GM18867 (cell line): Measurements from ENCODE around the gene CD58.
A peak's percentile ranks its signal among the peaks of the same experiment; 100 is the strongest.
"Not testable (repeated sequence)": the region's sequence is repeated elsewhere in the genome, so short reads cannot be mapped to it uniquely, and the experiment has no call there.

Experiments
- ATAC-seq: cut with Tn5 transposase; IDR thresholded peaks from one replicate; pipeline ENCODE4 v1.9.1; 2021; ENCODE audit warnings: mild to moderate bottlenecking, moderate library complexity; ENCODE audit not compliant: unreplicated experiment

CD58 gene

DNA sequence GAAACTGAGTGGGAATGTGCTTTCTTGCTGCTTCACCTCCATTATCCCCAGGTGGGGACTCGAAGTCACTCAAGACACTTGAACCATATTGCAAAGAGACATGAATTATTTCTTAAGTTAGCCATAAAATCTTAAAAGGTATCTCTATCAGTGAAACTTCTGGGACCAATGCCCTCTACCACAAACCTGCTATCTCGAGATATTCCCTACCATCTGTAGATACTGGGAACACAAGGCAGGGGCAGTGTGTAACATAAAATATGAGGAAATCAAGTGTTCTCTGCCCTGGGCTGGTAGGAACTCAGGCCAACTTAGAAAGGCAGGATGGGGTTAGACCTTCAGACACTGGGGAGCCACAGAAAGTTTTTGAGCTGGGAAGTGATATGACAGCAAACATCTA, 1.3 kb upstream of the CD58 start:
- no peak for ATAC-seq

DNA sequence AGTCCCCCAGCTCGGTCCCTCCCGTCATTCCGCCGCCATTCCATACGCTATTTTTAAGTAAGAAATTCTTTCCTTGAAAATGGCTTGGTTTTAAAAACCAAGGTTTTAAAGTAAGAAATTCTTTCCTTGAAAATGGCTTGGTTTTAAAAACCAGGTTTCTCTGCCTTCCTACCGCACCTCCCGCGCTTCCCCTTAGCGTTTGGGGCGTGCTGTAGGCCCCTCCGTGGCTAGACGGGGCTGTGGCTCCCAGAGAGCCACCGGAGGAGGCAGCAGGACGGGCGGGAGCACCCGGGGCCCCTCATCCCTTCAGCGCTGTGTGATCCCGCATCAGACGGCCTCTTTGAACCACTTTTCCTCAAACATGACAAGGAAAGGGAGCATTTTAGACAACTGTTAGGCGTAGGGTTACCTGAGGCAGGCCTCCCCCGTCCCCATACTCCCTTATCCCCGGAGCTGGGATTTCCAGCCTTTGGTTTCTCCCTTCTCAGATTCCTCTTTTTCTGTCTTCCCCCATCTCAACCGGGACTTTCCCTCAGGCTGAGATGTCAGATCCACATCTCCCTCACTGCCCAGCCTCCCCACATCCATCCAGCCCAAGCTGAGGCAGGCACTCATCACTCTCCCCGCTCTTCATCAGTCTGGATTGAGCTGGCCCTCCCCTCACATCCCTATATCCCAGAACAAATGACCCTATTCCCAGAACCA, 541 bp upstream of the CD58 start:
- no peak for ATAC-seq

DNA sequence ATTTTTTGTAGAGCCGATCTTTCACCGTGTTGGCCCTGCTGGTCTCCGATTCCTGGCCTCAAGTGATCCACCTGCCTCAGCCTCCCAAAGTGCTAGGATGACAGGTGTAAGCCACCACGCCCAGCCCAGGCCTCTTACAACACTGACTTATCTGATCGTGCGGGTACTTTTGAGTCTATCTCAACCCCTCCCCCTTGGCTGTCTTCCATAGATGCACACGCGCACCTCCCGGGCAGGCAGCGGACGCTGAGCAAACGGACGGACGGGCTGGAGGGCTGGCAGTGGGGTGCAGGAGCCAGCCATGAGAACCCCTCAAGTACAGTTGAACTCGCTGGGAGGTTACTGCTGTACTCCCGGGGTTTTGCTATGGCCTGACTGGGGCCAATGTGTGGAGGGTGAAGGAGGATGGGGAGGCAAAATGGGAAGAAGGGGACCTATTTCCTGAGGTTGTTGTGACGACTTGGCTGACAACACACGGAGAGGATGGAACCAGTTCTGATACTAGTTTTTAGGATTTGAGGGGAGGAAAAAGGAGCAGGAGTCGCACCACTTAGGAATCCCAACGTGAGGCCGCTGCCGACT, 959 bp downstream of the CD58 start:
- peak; percentile 25 for ATAC-seq

DNA sequence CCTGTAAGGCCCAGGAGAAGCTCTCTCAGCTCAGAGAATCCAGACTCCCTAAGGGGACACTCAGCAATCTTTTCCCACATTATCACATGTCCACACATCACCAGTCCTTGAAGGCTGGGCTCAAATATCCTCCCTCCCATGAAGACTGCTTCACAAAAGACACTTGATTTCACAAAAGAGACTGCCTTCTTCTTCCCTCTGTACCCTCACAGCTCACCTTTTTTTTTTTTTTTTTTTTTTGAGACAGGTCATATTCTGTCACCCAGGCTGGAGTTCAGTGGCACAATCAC, 1.5 kb downstream of the CD58 start:
- no peak for ATAC-seq

DNA sequence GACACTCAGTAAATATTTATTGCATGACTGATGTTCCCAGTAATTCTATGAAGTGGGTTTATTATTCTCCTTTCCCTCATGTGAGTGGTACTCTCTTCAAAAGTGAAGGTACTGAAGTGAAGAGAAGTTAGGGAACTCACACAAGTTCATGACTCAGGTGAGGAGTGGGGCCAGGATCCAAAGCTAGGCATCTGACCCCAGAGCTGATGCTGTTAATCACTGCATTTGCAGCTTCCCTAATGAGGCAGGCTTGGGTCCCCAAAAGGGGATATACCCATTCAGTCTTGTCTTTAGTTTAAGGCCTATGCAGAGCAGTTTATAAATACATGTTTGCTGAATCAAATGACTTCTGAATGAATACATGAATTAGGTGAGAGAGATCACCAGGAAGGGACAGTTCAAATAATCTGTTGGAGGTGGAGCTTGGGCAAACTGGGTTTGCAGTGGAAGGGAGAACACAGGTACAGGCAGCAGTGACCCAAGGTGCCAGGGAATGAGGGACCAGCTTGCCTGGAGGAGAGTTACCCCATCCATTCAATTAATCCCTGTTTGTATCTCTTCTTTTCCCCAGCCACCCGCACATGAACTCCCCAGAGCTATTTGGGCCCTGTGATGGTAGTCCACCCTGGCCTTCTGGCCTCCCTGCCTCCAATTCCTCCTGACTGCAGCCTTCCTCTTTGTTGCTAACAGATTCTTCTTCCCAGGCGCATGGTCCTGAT, 2.0 kb downstream of the CD58 start:
- no peak for ATAC-seq

DNA sequence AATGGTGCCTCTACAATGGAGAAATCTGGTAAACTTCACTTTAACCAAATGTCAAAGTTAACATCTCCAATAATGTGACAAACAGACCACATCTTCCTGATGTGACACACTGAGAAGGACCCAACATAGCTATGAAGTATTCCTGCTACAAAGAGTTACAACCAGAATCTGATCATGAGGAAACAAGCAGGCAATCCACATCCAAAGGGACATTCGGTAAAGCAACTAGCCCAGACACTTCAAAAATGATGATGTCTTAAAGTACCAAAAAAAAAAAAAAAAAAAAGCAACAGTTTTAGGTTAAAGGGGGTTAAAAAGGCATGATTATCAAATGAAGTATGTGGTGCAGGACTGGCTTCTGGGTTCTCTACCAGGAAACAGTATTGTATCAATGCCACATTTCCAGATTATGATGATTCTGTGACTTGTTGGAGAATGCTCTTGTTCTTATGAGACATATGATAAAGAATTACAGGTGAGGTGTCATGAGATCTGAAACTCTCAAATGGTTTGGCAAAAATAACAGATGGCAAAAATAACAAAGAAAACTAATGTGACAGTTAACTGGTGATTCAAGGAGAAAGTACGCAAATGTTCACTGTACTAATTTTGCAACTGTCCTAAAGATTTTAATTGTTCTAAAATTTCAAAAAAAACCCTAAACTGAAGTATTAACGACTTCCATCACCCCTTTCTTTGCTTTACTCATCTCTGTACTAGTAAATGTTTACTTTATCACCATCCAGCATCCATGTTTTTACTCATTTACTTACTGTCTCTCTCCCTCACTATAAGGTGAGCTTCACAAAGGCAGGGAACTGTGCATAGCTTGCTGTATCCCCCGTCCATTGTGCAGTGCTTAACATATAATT, 2.8 kb downstream of the CD58 start:
- no peak for ATAC-seq

DNA sequence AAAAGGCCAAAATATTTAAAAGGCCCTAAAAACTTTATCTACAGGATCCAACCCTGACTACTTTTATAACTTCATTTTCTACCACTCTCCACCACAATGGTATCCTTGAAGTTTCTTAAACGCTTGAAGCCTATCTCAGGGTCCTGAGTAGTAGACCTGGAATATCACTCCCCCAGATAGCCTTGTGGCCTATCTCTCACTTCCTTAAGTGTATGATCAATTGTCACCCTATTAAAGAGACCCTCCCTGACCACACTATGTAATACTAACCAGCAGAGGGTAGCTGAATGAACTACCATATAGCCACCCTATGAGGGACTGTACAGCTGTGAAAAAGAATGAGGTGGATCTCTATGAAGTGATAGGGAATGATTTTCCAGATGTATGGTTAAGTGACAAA, 5.6 kb downstream of the CD58 start:
- ATAC-seq: no peak

DNA sequence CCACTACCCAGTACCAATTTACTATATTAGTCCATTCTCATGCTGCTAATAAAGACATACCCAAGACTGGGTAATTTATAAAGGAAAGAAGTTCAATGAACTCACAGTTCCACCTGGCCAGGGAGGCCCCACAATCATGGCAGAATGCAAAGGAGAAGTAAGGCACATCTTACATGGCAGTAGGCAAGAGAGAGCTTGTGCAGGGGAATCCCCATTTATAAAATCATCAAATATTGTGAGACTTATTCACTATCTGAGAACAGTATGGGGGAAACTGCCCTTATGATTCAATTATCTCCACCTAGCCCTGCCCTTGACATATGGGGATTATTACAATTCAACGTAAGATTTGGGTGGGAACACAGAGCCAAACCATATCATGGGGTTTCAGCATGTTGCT, 6.4 kb downstream of the CD58 start:
- ATAC-seq: no peak

DNA sequence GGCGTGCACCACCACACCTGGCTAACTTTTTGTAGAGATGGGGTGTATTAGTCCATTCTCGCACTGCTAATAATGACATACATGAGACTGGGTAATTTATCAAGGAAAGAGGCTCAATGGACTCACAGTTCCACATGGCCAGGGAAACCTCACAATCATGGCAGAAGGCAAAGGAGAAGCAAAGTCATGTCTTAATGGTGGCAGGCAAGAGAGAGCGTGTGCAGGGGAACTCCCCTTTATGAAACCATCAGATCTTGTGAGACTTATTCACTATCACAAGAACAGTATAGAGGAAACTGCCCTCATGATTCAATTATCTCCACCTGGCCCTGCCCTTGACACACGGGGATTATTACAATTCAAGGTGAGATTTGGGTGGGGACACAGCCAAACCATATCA, 8.4 kb downstream of the CD58 start:
- not testable (repeated sequence) for ATAC-seq

DNA sequence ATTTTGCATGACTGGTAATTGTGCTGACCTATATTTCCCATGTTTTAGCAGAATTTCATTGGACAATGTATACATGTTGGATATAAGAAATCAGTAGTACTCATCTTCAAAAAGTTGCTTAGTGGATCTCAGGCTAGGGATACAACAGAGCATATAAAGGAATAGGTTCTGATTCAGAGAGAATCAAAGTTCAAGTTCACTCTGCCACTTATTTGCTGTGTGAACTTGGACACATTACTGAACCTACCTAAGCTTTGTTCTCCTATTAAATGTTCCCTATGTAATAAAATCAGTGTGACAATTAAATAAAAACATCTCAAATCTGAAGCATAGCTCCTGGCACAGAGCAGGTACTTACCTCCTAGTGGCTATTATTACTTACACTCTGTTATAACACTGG, 9.3 kb downstream of the CD58 start:
- no peak for ATAC-seq

DNA sequence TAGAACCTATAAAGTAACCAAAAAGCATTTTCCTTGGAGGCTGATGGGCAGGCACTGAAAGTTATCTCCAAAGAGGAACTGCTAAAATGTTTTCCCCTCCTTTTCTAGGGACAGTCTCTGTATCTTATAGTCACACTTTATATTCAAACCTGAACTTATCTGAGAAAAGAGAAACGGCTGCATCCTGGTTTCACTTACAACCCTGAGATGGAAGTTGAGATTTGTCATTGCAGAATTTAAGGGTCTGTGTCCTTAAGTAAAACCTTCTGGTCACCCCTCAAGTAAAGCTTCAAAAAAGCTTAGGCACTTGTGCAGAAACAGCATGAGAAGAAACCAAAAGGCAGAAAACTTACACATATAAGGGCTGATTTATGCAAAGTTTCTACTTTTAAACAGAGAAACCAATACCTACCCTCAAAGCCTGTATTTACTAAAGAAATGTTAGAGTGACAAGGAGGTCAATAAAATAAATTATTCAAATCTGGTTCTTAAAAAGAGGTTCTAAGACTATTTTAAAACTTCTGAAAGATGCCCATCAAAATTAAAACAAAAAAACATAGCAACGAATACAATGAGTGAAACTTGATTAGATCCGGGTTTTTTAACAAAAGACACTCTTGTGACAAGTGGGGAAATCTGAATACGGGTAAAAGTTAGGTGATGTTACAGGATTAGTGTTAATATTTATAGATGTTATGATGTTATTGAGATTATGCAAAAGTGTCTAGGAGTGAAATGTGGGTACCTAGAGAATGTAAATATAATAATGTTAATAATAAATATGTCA, 9.9 kb downstream of the CD58 start:
- ATAC-seq: peak; percentile 30

DNA sequence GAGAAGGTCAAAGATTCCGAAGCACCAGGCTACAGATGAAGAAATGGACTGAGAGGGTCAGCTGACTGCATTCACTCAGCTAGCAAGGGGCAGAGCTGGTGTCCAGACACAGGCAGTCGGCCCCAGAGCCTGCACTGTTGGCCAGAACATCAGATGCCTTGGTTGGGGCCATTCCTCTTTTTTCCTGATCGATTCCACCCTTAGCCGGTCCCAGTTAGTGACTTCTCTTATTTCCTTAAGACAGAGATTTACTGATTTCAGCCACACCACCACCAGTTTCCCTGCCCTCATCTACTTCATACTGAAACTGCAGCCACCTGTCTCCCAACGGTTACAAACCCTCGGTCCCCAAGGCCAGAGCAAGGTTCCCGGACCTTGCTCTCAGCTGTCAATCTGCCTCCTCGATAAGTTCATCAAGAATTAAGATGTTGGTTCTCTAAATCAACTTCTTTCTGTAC, 11.5 kb downstream of the CD58 start:
- peak; percentile 36 for ATAC-seq

DNA sequence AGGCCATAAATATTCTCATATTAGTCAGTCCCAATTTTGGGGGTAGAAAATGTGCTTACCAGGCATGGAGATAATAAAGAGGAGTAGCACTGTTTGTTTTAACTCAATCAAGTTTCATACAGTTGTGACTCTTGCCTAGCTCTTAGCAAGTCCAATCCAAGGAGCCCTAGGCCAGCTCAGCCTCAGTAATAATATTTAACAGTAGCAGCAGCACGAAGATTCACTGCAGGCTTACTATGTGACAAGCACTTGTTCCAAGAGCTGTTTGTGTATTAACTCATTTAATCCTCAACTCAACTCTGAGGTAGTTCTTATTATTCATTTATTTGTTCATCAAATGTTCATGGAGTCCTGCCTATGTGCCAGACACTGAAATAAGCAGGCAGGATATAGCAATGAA, 12.3 kb downstream of the CD58 start:
- ATAC-seq: no peak

DNA sequence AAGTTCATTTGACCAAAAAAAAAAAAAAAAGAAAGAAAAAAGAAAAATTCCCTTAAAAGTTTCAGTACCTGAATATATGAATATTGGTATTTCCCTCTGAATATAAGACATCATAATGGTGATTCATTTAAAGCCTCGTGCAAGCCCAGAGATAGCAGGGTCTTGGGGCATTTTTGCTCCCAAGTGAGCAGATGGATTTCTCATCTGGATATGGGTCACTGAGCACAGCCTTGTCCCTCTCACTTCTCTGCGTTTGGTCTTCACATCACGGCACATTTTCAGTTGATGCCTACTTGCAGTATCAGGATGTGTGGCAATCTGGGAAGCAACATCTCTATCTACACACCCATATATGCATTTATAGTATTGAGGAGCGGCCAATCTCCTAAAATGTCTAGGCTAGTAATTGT, 12.7 kb downstream of the CD58 start:
- ATAC-seq: peak; percentile 26

DNA sequence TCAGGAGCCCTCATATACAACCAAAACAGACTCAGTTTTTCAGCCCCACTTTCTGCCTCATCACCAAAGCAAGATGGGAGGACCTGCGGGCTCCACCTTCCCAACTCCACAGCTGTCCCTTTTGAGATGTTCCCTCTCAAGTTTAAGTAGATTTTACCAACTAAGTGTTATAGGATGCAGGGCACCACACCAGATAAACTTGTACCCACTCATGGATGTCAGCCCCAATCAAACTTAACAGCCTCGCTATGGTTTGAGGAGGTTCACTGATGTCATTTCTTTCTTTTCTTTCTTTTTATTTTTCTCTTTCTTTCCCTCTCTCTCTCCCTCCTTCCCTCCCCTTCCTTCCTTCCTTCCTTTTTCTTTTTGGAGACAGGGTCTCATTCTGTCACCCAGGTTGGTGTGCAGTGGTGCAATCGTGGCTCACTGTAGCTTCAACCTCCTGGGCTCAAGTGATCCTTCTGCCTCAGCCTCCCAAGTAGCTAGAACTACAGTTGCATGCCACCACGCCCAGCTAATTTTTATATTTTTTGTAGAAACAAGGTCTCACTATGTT, 13.4 kb downstream of the CD58 start:
- ATAC-seq: no peak

DNA sequence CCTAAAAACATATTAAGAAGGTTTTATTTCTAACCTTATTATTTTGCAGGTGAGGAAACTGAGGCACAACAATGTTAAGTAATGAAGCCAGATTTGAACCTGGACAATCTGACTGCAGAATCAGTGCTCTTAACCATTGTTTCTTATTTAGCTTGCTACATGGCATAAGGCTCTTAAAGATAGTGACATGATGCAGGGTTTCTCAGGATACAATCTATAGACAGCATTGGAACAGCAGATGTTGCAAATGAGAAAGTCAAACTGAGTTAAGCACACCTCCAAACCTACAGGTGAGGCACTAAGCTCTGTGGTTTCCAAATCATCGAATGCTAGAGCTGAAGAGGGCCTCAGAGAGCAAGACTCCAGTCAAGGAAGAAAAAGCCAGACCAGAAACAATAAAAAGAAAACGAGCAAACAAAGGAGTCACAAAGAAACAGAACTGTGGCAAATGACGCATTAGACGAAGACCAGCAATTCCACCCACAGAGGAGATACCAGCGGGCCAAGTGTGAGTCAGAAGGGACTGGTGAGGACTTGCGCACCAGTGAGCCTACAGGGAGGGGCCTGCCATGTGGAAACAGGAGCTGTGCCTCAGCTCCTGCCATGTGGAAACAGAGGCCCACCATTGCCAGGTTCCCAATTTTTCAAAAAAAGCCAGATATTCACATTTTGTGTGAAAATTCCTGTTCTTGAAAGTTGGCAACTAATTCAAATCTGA, 14.4 kb downstream of the CD58 start:
- peak; percentile 66 for ATAC-seq

DNA sequence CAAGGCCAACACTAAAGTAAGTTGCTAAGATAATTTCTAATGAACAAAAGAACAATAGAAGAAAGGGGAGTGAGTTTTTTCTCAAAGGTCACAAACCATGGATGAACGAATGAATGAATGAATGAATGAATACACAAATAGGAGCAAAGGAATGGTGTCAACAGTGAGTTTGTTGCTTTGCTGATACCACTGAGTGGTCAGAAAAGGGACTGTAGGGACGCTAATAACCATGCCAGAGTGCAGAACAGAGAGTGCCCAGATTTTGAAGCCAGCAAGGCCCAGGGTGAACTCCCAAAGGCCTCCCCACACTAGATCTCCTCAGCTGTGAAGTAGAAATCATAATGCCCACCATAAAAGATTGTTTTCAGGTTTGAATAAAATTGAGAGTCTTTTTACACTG, 15.9 kb downstream of the CD58 start:
- ATAC-seq: no peak

DNA sequence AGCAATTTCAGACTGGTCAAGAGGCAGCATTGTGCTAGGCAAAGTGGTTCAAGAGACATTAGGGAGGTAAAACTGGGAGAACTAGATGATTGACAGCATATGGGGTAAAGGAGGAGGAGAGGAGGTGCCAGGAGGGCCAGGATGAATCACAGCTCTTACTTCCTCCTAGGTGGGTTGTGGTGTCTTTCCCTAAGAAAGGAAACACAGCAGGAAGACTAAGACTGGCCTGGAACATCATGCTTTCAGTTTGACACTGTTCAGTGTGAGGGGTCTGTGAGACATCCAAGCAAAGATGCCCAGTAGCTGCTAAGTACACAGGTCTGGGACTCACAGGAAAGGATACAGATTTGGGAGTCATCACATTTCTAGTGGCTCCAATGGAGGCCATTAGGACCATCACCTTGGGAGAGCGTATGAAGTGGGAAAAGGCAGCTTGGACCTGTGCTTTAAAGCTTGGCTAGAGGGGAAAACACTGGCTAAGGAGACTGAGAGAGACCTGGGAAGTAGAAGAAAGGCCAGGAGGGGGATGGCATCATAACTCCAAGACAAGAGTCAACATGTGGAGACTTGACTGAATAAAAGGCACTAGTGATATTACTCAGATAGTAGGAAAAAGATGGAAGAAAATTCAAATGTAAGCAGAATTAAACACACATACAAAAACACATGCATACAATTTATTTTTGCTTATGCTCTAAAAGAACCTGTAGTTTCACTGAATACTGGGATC, 17.3 kb downstream of the CD58 start:
- ATAC-seq: no peak

DNA sequence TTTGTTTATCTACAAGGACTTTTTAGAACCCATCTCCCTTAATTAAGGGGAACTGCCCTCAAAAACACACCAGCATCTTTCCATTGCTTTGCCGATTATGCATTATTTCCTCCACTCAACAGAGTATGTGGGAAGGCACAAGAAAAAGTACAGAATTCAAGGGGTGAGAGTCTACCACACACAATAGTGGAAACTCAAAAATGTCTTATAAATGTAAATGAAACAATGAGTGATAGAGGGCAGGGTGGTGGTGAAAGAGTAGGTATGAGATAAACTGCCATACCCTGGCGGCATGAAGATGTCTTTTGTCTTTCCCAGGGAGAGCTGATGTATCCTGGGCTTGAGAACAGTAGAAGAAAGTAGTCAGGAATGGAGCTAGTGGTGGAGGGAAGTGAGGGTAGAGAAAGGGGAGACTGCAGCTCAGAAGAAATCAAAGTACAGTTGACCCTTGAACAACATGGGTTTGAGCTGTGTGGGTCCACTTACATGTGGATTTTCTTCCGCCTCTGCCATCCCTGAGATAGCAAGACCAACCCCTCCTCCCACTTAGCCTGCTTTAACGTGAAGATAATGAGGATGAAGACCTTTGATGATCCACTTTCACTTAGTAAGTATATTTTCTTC, 24.4 kb downstream of the CD58 start:
- no peak for ATAC-seq
